Spinal cord (tissue), 10 donors: ENCODE measurements around the gene KLHL5. TPM values are rescaled to one million over a fixed set of nuclear protein-coding genes. Genes with fewer than 3 reads are reported as not detected.

Experiments
- DNase-seq, 6 donors: peaks; one replicate each; pipeline versions ENCODE4 v3.0.0 to v3.0.0-alpha.2; 2013 to 2015; ENCODE audit warnings: low spot score in 6 of 6, low read depth in 4 of 6
- H3K27ac ChIP-seq: one replicate; pipeline ENCODE4 v1.5.1; 2013; ENCODE audit warnings: low read depth, low read length, control low read depth
- H3K27me3 ChIP-seq: one replicate; pipeline ENCODE4 v1.6.1; 2013; ENCODE audit warnings: low read length; ENCODE audit not compliant: control insufficient read depth, insufficient read depth
- H3K36me3 ChIP-seq: one replicate; pipeline ENCODE4 v1.6.1; 2013; ENCODE audit warnings: low read length; ENCODE audit not compliant: control insufficient read depth, insufficient read depth
- H3K4me1 ChIP-seq: one replicate; pipeline ENCODE4 v1.6.1; 2013; ENCODE audit warnings: low read length; ENCODE audit not compliant: control insufficient read depth, insufficient read depth
- H3K4me3 ChIP-seq: one replicate; pipeline ENCODE4 v1.5.1; 2013; ENCODE audit warnings: low read depth, low read length, control low read depth
- H3K9me3 ChIP-seq: one replicate; pipeline ENCODE4 v1.6.1; 2013; ENCODE audit warnings: low read length; ENCODE audit not compliant: control insufficient read depth, insufficient read depth
- WGBS: methylation state at CpG from one replicate; pipeline ENCODE4 v1.1.5; 2013; ENCODE audit warnings: missing lambda C conversion rate; ENCODE audit not compliant: insufficient coverage; 5-methylcytosine and 5-hydroxymethylcytosine counted together
- polyA plus RNA-seq, 2 donors: library from polyadenylated mRNA; unstranded; fragments of 120-200 nt; gene quantifications; one replicate each; pipeline ENCODE4 v1.2.1, GENCODE V29; 2013; ENCODE audit not compliant: insufficient read length in 2 of 2
- total RNA-seq, 2 donors: library from RNA; depleted of rRNA in 1 of 2; stranded (reverse); fragments of 120-200 nt in 1 of 2; fragments of >200 nt in 1 of 2; gene quantifications; one replicate each; pipeline versions ENCODE4 v1.2.3 to v1.2.4, GENCODE V29; 2013 to 2014
- donor health status: healthy.

Gene KLHL5
- total and polyA plus RNA-seq, 4 donors, result 58.8 to 88.2 (median 75.3) TPM

GRCh38 chr4:39146211-39146610, 84.2 kb downstream of the KLHL5 start:
- Histone ChIP-seq H3K4me3 (no peak overlapping the region), H3K9me3 (no peaks in the 10 kb centered on the region), H3K4me1 (no peaks in the 10 kb centered on the region), H3K27ac (no peak overlapping the region), H3K27me3 (no peaks in the 10 kb centered on the region), H3K36me3 (no peaks in the 10 kb centered on the region)
- no CpG with 5 or more reads among the region's 1 CpG for WGBS
- DNase-seq, result peak in 1 of 6 donors; percentile 49

DNA sequence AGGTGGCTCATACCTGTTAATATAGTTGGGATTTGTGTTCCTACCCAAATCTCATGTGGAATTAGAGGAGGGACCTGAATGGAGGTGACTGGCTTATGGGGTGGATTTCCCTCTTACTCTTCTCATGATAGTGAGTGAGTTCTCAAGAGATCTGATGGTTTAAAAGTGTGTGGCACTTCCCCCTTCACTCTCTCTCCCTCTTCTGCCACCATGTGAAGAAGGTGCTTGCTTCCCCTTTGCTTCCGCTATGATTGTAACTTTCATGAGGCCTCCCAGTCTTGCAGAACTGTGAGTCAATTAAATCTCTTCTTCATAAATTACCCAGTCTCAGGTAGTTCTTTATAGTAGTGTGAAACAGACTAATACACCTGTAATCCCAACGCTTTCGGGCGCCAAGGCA, 92.0 kb downstream of the KLHL5 start:
- DNase-seq, result no peak
- WGBS, result no CpG with 5 or more reads among the region's 4 CpGs
- H3K4me1 ChIP-seq, result no peaks in the 10 kb centered on the region
- H3K4me3 ChIP-seq, result no peak overlapping the region
- no peak overlapping the region for H3K27ac ChIP-seq
- no peaks in the 10 kb centered on the region for H3K9me3 ChIP-seq
- no peaks in the 10 kb centered on the region for H3K36me3 ChIP-seq
- H3K27me3 ChIP-seq, result no peaks in the 10 kb centered on the region

GRCh38 chr4:39157520-39157919, 95.5 kb downstream of the KLHL5 start:
- H3K27me3 ChIP-seq, result no peaks in the 10 kb centered on the region
- H3K36me3 ChIP-seq, result no peaks in the 10 kb centered on the region
- no peak overlapping the region for H3K27ac ChIP-seq
- no peak for DNase-seq
- no peaks in the 10 kb centered on the region for H3K9me3 ChIP-seq
- no peak overlapping the region for H3K4me3 ChIP-seq
- WGBS, result 92% methylated on average over 1 of the region's 2 CpGs
- no peaks in the 10 kb centered on the region for H3K4me1 ChIP-seq

DNA sequence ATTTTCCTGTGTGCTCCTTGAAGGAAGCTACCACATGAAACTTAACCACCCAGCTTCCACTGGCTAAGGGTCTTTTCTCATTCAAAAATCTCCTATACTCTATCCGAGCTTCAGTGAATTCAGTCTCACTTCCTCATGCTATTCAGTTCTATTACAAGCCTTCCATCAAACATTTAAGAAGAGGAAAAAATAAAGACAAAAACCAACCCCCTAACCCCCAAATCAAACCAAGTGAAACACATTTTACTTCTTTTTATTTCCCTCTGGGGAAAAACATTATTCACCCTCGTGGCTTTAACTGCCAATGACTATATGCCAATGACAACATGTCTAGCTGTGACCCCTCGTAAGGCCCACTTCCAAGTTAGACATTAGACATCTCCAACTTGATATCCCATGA, 104.1 kb downstream of the KLHL5 start:
- no peak for DNase-seq
- H3K4me1 ChIP-seq, result no peaks in the 10 kb centered on the region
- no peaks in the 10 kb centered on the region for H3K27me3 ChIP-seq
- no peaks in the 10 kb centered on the region for H3K36me3 ChIP-seq
- H3K4me3 ChIP-seq, result no peak overlapping the region
- H3K27ac ChIP-seq, result no peak overlapping the region
- 66% methylated on average over 3 of the region's 3 CpGs for WGBS
- H3K9me3 ChIP-seq, result no peaks in the 10 kb centered on the region

GRCh38 chr4:39166669-39167068, 104.6 kb downstream of the KLHL5 start:
- no peak overlapping the region for H3K27ac ChIP-seq
- H3K4me3 ChIP-seq, result no peak overlapping the region
- H3K36me3 ChIP-seq, result no peaks in the 10 kb centered on the region
- no peak for DNase-seq
- no peaks in the 10 kb centered on the region for H3K9me3 ChIP-seq
- H3K4me1 ChIP-seq, result no peaks in the 10 kb centered on the region
- H3K27me3 ChIP-seq, result no peaks in the 10 kb centered on the region
- WGBS, result 84% methylated on average over 5 of the region's 7 CpGs

- peak in 1 of 6 donors; percentile 3 for DNase-seq
- H3K9me3 ChIP-seq, result no peaks in the 10 kb centered on the region
- WGBS, result 48% methylated on average over 2 of the region's 3 CpGs
- H3K36me3 ChIP-seq, result no peaks in the 10 kb centered on the region
- no peak overlapping the region for H3K4me3 ChIP-seq
- H3K27ac ChIP-seq, result no peak overlapping the region
- no peaks in the 10 kb centered on the region for H3K4me1 ChIP-seq
- H3K27me3 ChIP-seq, result no peaks in the 10 kb centered on the region
Measured at GRCh38 chr4:39169426-39169825, 107.4 kb downstream of the KLHL5 start.

GRCh38 chr4:39170301-39170700, 108.3 kb downstream of the KLHL5 start:
- no peaks in the 10 kb centered on the region for H3K27me3 ChIP-seq
- WGBS, result 96% methylated on average over 9 of the region's 12 CpGs
- DNase-seq, result no peak
- H3K27ac ChIP-seq, result no peak overlapping the region
- H3K36me3 ChIP-seq, result no peaks in the 10 kb centered on the region
- H3K9me3 ChIP-seq, result no peaks in the 10 kb centered on the region
- H3K4me3 ChIP-seq, result no peak overlapping the region
- no peaks in the 10 kb centered on the region for H3K4me1 ChIP-seq

Other genes with a start within 250 kb of the KLHL5 start
- 1 to 10 TPM; 2.9 to 6.1 TPM for gene TLR6, start 205.4 kb upstream of the KLHL5 start, total RNA-seq
- 1 to 10 TPM; 1.4 to 1.6 TPM for gene TLR6, start 205.4 kb upstream of the KLHL5 start, polyA plus RNA-seq
- 10 to 100 TPM; 49.2 to 71.8 TPM for gene FAM114A1, start 194.4 kb upstream of the KLHL5 start, total RNA-seq
- 10 to 100 TPM; 16.2 to 24.6 TPM for gene FAM114A1, start 194.4 kb upstream of the KLHL5 start, polyA plus RNA-seq
- 1 to 10 TPM in 1 of 2 donors, under 1 TPM in 1; 0.72 to 2.5 TPM for gene TMEM156, start 29.8 kb upstream of the KLHL5 start, total RNA-seq
- 1 to 10 TPM in 1 of 2 donors, under 1 TPM in 1; 0.83 to 1.1 TPM for gene TMEM156, start 29.8 kb upstream of the KLHL5 start, polyA plus RNA-seq
- gene WDR19, start 120.3 kb downstream of the KLHL5 start, total RNA-seq, result 10 to 100 TPM; 44.5 to 58.1 TPM
- gene WDR19, start 120.3 kb downstream of the KLHL5 start, polyA plus RNA-seq, result 10 to 100 TPM; 58.0 to 61.2 TPM